Neural progenitor cell (in vitro differentiated cells): ENCODE measurements around the gene SHH. TPM values are rescaled to one million over a fixed set of nuclear protein-coding genes. Genes with fewer than 3 reads are reported as not detected.
"Not testable (repeated sequence)": the region's sequence is repeated elsewhere in the genome, so short reads cannot be mapped to it uniquely, and the experiment has no call there.

Experiments used
- DNase-seq: peaks from one replicate; pipeline ENCODE4 v3.0.0-alpha.2; 2016; ENCODE audit warnings: low spot score
- H2AFZ ChIP-seq: fragments of 200-600 bp; sonication (generic); replicated peaks from 2 replicates; pipeline ENCODE4 v1.6.1; 2016; ENCODE audit warnings: antibody characterized with exemption
- H3F3A ChIP-seq: fragments of 200-600 bp; sonication (generic); 2 replicates; pipeline ENCODE4 v1.6.1; 2016; ENCODE audit warnings: antibody characterized with exemption, low read depth
- H3K27ac ChIP-seq: fragments of 200-600 bp; sonication (generic); 2 replicates; pipeline ENCODE4 v1.5.1; 2016; ENCODE audit warnings: mild to moderate bottlenecking
- H3K27me3 ChIP-seq: fragments of 200-600 bp; sonication (generic); 2 replicates; pipeline ENCODE4 v1.6.1; 2016; ENCODE audit warnings: mild to moderate bottlenecking, moderate library complexity
- H3K36me3 ChIP-seq: fragments of 200-600 bp; sonication (generic); 2 replicates; pipeline ENCODE4 v1.5.1; 2016
- H3K4me1 ChIP-seq: fragments of 200-600 bp; sonication (generic); 2 replicates; pipeline ENCODE4 v1.6.1; 2016; ENCODE audit warnings: mixed run types
- H3K4me2 ChIP-seq: fragments of 200-600 bp; sonication (generic); 2 replicates; pipeline ENCODE4 v1.6.1; 2016
- H3K4me3 ChIP-seq: fragments of 200-600 bp; sonication (generic); 2 replicates; pipeline ENCODE4 v1.5.1; 2016
- H3K79me2 ChIP-seq: fragments of 200-600 bp; sonication (generic); 2 replicates; pipeline ENCODE4 v1.6.1; 2016; ENCODE audit warnings: low read depth
- H3K9ac ChIP-seq: fragments of 200-600 bp; sonication (generic); 2 replicates; pipeline ENCODE4 v1.6.1; 2016
- H3K9me3 ChIP-seq: fragments of 200-600 bp; sonication (generic); 2 replicates; pipeline ENCODE4 v1.5.1; 2016; ENCODE audit warnings: low read depth
- H4K20me1 ChIP-seq: fragments of 200-600 bp; sonication (generic); 2 replicates; pipeline ENCODE4 v1.6.1; 2016; ENCODE audit warnings: low read depth
- H3K27ac Mint-ChIP-seq: 3 replicates; pipeline ENCODE4 v1.8.0; 2021; ENCODE audit warnings: mixed read lengths
- H3K27me3 Mint-ChIP-seq: 2 replicates; pipeline ENCODE4 v1.8.0; 2022; ENCODE audit warnings: low read depth, mild to moderate bottlenecking, inconsistent platforms, moderate library complexity, mixed read lengths; ENCODE audit not compliant: insufficient read depth
- H3K36me3 Mint-ChIP-seq: 3 replicates; pipeline ENCODE4 v1.8.0; 2021; ENCODE audit warnings: mixed read lengths
- H3K4me1 Mint-ChIP-seq: 3 replicates; pipeline ENCODE4 v1.8.0; 2021; ENCODE audit warnings: mixed read lengths
- H3K4me3 Mint-ChIP-seq: 3 replicates; pipeline ENCODE4 v1.8.0; 2021; ENCODE audit warnings: mild to moderate bottlenecking, moderate library complexity, mixed read lengths
- H3K9me3 Mint-ChIP-seq: 3 replicates; pipeline ENCODE4 v1.8.0; 2020; ENCODE audit warnings: mixed read lengths
- CTCF ChIP-seq: fragments of 200-600 bp; sonication (generic); IDR thresholded peaks from 2 replicates; pipeline ENCODE4 v1.5.1; 2017; ENCODE audit warnings: antibody characterized with exemption, mild to moderate bottlenecking
- EZH2 ChIP-seq: fragments of 200-600 bp; sonication (generic); IDR thresholded peaks from 2 replicates; pipeline ENCODE4 v1.6.1; 2017; ENCODE audit warnings: antibody characterized with exemption, mild to moderate bottlenecking, moderate library complexity
- EZH2phosphoT487 ChIP-seq: fragments of 200-600 bp; sonication (generic); IDR thresholded peaks from 2 replicates; pipeline ENCODE4 v1.6.1; 2017; ENCODE audit warnings: antibody characterized with exemption
- total RNA-seq: library from RNA; depleted of rRNA; stranded (reverse); fragments of >200 nt; gene quantifications from 2 replicates; pipeline ENCODE4 v1.2.3, GENCODE V29; 2015; ENCODE audit warnings: low replicate concordance

SHH gene
- total RNA-seq, 1 donor from 2014 or later, result not detected

- H3K4me3 Mint-ChIP-seq, result no peak overlapping the region
- Histone ChIP-seq H3K9ac (no peak overlapping the region), H3K4me3 (no peak overlapping the region), H3K79me2 (no peaks in the 10 kb centered on the region), H4K20me1 (peaks cover 3% of the 10 kb centered on the region), H3F3A (no peaks in the 10 kb centered on the region), H3K27me3 (peaks cover 21% of the 10 kb centered on the region), H3K9me3 (no peaks in the 10 kb centered on the region), H3K4me1 (no peaks in the 10 kb centered on the region), H3K4me2 (no peak overlapping the region), H2AFZ (no peak overlapping the region), H3K36me3 (no peaks in the 10 kb centered on the region), H3K27ac (no peak overlapping the region)
- peaks cover 21% of the 10 kb centered on the region for H3K27me3 Mint-ChIP-seq
- no peaks in the 10 kb centered on the region for H3K4me1 Mint-ChIP-seq
- H3K27ac Mint-ChIP-seq, result no peak overlapping the region
- peaks cover 4% of the 10 kb centered on the region for H3K9me3 Mint-ChIP-seq
- TF ChIP-seq CTCF (no peak), EZH2 (no peak), EZH2phosphoT487 (no peak)
- H3K36me3 Mint-ChIP-seq, result no peaks in the 10 kb centered on the region
- no peak for DNase-seq
Observed at GRCh38 chr7:155819186-155819585, 6.9 kb upstream of the SHH start.

GRCh38 chr7:155818820-155819168 lies 6.5 kb upstream of the SHH start:
- H3K27me3 Mint-ChIP-seq, result peaks cover 25% of the 10 kb centered on the region

GRCh38 chr7:155818154-155818819 lies 6.0 kb upstream of the SHH start:
- H3K4me3 Mint-ChIP-seq, result no peak overlapping the region
- H3K36me3 Mint-ChIP-seq, result no peaks in the 10 kb centered on the region
- TF ChIP-seq CTCF (no peak), EZH2phosphoT487 (no peak), EZH2 (no peak)
- no peaks in the 10 kb centered on the region for H3F3A ChIP-seq
- no peak overlapping the region for H3K4me3 ChIP-seq
- no peaks in the 10 kb centered on the region for H3K4me1 ChIP-seq
- H3K79me2 ChIP-seq, result no peaks in the 10 kb centered on the region
- H3K27ac ChIP-seq, result no peak overlapping the region
- H4K20me1 ChIP-seq, result peaks cover 10% of the 10 kb centered on the region
- H3K9me3 Mint-ChIP-seq, result peaks cover 4% of the 10 kb centered on the region
- no peak overlapping the region for H3K27ac Mint-ChIP-seq
- peaks cover 28% of the 10 kb centered on the region for H3K27me3 Mint-ChIP-seq
- no peak overlapping the region for H2AFZ ChIP-seq
- no peaks in the 10 kb centered on the region for H3K36me3 ChIP-seq
- H3K4me2 ChIP-seq, result no peak overlapping the region
- no peaks in the 10 kb centered on the region for H3K9me3 ChIP-seq
- DNase-seq, result no peak
- peaks cover 30% of the 10 kb centered on the region for H3K27me3 ChIP-seq
- H3K4me1 Mint-ChIP-seq, result no peaks in the 10 kb centered on the region
- no peak overlapping the region for H3K9ac ChIP-seq

More at GRCh38 chr7:155818820-155819168, 6.5 kb upstream of the SHH start:
- TF ChIP-seq CTCF, result peak; percentile 10
- TF ChIP-seq EZH2phosphoT487, result no peak
- no peak for TF ChIP-seq EZH2
- no peaks in the 10 kb centered on the region for H3K4me1 ChIP-seq
- no peaks in the 10 kb centered on the region for H3K79me2 ChIP-seq
- no peaks in the 10 kb centered on the region for H3F3A ChIP-seq
- H3K36me3 ChIP-seq, result no peaks in the 10 kb centered on the region
- H3K4me3 ChIP-seq, result no peak overlapping the region
- Mint-ChIP-seq H3K27ac (no peak overlapping the region), H3K36me3 (no peaks in the 10 kb centered on the region), H3K9me3 (peaks cover 4% of the 10 kb centered on the region), H3K4me3 (no peak overlapping the region), H3K4me1 (no peaks in the 10 kb centered on the region)
- H3K9ac ChIP-seq, result no peak overlapping the region
- no peaks in the 10 kb centered on the region for H3K9me3 ChIP-seq
- no peak for DNase-seq
- peaks cover 6% of the 10 kb centered on the region for H4K20me1 ChIP-seq
- H2AFZ ChIP-seq, result no peak overlapping the region
- H3K4me2 ChIP-seq, result no peak overlapping the region
- H3K27ac ChIP-seq, result no peak overlapping the region
- peaks cover 25% of the 10 kb centered on the region for H3K27me3 ChIP-seq

- not testable (repeated sequence) for H3K4me3 ChIP-seq, H3K79me2 ChIP-seq, H3K4me1 Mint-ChIP-seq, H3K36me3 Mint-ChIP-seq, H3K27ac Mint-ChIP-seq, H2AFZ ChIP-seq, H3K4me1 ChIP-seq, H3K27ac ChIP-seq, H3F3A ChIP-seq, DNase-seq, H3K9me3 Mint-ChIP-seq, H3K9ac ChIP-seq, H3K9me3 ChIP-seq, H3K4me2 ChIP-seq, H3K36me3 ChIP-seq, H3K4me3 Mint-ChIP-seq
- peaks cover 18% of the 10 kb centered on the region for H4K20me1 ChIP-seq
- H3K27me3 Mint-ChIP-seq, result peaks cover 36% of the 10 kb centered on the region
- peaks cover 38% of the 10 kb centered on the region for H3K27me3 ChIP-seq
Observed at GRCh38 chr7:155817515-155817914, 5.3 kb upstream of the SHH start.
